NCI-H82 treated with DMSO at 0.1 percent for 48 hours (cell line): ENCODE data around the gene SCUBE1.

Source experiments
- DNase-seq: peaks from one replicate; lab custom pipeline; 2025; ENCODE audit not compliant: unreplicated experiment; lab: John Stamatoyannopoulos, UW

Gene SCUBE1

DNA sequence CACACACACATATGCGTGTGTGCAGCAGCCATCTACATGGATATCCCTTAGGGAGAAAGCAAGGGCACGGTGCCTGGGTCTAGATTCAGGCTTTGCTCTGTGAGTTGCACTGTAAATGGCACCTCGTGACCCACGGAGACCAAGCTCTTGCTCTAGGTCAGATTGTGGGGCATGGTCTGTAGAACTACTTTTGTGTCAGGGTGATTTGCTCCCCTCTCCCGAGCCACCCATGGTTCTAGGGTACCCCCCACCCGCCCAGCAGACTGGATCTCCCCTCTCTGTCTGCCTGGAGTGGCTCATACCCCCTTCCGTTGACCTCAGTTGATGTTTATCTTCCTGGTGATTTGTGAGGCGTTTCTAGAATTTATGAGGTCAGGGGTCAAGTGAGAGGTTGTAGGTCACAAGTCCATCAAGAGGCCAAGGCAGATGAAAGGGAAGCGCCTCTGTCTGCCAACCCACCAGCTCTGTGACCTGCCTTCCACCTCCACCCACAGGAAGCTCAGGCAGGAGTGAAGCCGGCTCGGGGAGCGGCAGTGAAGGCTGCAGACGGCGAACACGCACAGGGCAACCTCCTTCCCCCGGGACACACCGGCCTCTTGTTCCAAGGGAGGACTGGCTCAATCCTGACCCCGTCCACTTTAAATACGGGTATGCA lies 80.1 kb downstream of the SCUBE1 start:
- DNase-seq = no peak

DNA sequence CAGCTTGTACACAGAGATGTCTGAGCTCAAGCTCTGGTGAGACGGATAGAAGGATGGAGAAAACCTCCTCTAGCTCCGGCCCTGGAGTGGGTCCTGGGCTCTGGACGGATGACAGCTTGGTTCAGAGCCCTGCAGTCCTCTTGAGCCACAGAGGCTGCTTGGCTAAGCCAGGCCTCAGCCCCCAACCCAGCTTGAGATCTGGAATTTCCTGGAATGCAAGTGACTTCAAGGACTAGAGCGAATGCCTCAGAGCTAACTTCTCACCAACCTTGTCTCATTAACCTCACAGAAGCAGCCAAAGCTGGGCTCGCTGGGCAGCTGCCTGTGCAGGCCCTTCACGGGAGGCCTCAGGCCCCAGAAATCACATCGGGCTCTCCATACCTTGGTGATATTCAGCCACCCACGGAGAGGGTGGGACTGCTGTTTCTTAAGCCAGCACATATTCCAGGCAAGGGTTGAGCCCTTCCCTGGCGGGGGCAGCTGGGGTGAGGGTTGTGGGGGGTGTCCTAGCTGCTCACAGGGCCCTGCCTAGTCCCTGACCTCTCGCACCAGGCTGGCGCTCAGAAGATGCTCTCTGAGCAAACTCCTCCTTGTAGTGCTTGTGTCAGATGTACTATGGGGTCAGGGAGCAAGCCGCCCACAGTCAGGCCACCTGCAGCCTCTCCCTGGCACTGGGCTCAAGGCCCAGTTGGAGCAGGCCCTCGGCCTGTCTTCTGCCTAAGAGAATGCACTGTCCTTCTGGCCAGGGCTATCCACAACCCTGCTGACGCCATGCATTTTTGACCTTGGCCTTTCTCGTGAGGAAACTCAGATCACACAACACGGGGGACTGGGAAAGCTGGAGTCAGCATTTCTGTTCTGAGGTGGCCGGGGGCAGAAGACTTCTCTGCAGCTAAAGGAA lies 82.6 kb downstream of the SCUBE1 start:
- no peak for DNase-seq

GRCh38 chr22:43257961-43258360 lies 85.2 kb downstream of the SCUBE1 start:
- DNase-seq = no peak

- no peak for DNase-seq
These were observed 85.6 kb downstream of the SCUBE1 start for GRCh38 chr22:43257549-43257948.

DNA sequence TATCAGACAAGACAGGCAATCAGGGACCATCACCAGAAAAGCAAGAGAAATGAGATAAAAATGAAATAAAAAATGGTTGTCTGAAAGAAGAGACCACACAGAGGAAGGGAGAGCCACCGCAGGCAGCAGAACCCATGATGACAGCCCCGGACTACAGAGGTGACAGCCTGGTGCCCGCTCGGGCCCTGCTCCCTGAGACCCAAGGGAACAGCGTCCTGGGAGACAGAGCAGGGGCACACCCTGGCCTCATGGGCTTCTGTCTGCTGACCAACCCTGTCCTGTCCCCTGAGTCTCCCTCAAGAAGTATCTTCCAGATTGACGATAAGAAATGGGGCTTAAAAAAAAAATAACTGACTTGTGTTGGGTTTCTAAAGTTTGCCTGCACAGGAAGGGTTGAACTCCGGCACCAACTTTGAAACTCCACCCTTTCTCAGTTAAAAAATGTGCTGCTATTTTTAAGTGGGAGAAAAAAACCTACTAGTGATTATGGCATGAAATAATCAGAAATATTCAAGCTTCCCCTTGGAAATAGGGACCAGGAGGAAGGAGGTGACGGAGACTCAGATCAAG lies 86.1 kb downstream of the SCUBE1 start:
- DNase-seq = no peak

DNA sequence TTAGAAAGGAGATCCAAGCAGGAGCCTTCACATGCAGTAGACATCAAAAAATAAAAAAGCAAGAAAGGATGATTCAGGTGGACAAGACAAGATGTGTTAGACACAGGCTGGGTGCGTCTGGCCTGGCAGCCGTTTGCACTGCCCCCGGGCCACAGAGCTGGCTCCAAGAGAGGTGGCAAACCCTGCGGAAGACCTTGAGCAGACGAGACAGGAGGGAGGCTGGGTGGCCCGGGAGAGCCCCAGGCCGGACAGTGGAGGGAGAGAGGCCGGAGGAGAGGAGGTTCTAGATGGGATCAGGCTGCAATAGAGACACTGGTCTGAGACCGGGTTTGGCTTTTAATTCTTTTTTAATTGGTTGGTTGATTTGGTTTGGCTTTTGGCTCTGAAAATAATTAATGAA lies 86.6 kb downstream of the SCUBE1 start:
- no peak for DNase-seq

DNA sequence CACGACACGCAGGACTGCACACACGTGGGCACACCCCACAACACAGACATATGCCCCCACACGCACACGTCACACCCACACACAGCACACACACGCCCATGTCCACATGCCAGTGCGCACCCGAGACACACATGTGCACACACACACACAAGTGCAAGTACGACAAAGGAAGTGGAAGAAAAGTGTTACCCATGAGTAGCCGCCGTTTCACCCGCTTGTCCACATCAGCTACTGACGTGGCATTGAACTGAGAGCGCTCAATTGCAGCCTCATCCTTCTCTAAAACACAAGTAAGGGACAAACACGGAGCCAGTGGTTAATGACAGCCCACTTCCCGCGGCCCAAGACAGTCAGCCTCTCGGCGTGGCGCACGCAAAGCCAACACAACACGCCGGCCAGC lies 87.9 kb downstream of the SCUBE1 start:
- no peak for DNase-seq

GRCh38 chr22:43253839-43254238 lies 89.3 kb downstream of the SCUBE1 start:
- no peak for DNase-seq

GRCh38 chr22:43252319-43252718 lies 90.9 kb downstream of the SCUBE1 start:
- DNase-seq = no peak

DNA sequence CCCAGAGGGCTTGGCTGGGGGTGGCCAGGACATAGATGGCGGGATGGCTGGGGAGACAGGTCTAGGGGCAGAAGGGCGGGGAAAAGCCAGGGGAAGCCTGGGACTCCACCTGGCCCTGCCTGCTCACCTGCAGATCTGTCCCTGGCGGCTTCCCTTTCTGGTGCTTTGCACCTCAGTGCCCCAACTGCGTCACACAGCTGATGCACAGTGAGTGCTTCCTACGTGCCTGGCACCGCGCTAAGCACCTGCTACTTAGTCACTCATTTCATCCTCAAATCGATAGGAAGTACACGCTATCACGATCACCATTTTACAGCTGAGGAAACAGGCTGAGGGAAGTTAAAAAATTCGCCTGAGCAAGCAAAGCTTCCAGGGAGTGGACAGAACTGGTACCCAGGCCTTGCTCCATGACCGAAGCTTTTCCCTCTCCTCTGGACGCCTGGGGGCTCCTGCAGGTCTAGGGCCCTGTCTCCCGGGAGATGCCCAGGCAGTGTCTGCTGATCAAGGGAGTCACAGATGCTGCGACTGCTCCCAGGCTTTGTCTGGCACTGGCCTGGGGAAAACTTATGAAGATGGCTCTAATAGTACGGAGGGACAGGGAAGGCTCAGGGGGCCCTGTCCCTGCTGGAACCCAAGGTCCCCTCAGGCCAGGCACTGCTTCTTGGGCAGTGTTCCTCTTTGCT lies 93.2 kb downstream of the SCUBE1 start:
- no peak for DNase-seq

DNA sequence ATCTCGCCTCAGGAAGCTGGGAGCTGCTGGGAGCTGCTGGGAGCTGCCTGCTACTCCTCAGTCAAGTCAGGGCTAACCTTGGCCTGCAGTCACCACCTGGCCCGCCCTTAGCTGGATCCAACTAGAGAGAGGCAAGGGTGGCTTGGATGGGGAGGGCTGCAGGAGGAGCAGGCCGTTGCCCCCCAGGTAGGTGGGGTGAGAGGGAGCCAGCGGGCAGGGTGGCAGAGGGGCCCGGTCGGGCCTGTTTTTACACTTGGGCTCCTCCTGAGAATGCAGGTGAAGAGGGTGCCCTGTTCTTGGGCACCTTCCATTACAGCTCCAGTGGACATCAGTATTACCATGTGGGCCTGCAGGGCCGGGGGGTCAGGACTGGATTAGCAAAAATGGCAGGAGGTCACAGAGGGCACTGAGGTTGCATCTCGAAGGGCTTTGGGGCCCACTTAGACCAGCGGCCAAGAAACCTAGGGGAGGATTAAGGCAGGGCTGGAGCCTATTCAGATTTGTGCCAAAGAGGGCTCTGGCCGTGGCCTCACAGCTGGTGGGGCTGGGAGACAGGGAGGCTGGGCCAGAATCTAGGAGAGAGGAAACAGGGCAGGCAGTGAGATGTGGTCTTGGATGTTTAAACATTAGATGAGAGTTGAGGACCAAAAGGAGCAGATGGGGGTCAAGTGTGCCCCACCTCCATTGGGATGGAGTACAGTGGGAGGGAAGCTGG lies 95.5 kb downstream of the SCUBE1 start:
- DNase-seq = no peak

GRCh38 chr22:43246188-43246587 lies 97.0 kb downstream of the SCUBE1 start:
- DNase-seq = no peak

GRCh38 chr22:43245717-43246116 lies 97.5 kb downstream of the SCUBE1 start:
- DNase-seq = no peak

DNA sequence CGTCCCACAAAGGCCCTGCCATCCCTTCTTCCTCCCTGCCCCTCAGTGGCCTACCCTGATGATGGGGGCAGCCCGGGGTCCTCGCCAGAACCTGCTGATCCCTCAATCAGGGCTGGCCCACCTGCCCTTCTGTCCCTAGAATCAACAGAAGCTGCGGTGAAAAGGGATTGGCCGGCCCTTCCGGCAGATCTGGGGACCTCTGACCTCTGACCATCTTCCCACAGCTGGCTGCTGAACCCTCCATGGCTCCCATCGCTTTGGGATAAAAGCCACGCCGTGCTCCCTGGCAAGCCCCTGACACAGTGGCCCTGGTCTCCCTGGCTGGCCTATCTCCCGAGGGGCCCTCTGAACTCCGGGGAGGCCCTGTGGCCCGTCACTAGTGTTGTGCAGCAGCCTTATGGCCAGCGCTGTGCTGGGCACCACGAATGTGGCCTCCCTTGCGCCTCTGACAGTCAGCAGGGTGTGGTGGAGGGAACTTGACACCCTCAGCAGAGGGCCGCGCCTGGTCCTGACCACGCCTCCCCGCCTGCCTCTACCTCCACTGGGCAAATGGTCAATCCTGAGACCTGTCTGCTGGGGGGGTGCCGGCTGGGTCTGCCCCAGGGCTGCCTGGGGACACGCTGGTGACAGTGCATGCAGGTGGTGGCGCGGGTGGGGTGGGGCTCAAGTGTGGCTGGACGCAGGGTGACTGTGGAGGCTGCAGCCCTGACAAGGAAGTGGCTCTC lies 98.2 kb downstream of the SCUBE1 start:
- DNase-seq = no peak

- no peak for DNase-seq
These were observed 98.8 kb downstream of the SCUBE1 start for GRCh38 chr22:43244402-43244801.

DNA sequence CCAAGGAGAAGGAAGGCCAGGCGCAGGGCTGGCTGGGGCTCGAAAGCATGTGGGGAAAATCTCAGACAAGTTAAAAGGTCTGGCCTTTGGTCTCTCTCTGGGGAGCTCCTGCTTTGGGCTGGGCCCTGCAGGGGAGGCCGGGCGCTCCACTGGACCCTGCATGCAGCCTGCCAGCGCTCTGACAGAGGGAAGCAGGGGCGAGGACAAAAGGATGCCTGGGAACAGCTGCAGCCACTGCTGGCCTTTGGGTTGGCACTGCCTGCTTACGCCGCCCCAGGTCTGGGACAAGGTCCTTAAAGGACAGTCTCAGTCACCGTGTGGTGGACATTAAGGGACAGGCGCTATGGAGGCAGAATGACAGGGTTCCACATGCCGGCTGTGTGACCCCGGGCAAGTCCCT lies 99.8 kb downstream of the SCUBE1 start:
- no peak for DNase-seq

DNA sequence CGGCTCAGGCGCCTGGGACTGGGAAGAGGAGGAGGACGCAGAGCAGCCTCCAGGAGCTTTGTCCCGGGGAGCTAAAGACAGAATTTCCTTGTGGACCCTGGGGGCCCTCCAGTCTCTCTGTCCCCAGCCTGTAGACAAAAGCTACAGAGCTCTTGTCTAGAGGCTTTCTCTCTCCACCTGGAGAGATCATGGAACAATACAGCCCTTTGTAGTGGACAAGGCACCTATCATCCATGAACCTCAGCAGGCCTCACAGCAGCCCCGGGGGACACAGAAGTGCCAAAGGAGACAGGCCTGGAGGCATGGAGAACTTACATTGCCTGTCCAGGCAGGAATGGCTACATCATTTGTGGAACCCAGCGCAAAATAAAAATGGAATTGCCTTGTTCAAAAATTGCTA lies 100.5 kb downstream of the SCUBE1 start:
- no peak for DNase-seq

GRCh38 chr22:43241699-43242386 lies 101.3 kb downstream of the SCUBE1 start:
- DNase-seq = no peak

DNA sequence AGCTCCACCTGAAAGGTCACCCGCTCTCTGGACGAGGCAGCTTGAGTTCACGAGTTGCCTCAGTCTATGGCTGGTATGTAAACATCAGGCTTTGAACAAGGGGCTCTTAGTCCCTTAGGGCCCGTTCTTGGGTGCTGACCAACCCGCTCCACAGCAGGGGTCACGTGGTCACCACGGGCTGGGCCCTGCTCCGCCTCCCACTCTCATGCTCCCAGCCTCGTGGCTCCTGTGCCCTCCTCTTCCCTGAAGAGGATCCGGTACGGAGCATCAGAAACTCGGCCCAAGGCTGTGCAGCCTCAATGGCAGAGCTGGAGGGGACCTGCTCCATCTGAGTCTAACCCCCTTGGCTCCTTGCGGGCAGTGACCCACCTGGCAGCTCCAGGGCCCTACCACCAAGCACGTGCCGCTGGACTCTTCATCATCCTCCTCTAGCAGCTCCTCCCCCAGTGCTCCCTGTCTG lies 102.0 kb downstream of the SCUBE1 start:
- DNase-seq = no peak

DNA sequence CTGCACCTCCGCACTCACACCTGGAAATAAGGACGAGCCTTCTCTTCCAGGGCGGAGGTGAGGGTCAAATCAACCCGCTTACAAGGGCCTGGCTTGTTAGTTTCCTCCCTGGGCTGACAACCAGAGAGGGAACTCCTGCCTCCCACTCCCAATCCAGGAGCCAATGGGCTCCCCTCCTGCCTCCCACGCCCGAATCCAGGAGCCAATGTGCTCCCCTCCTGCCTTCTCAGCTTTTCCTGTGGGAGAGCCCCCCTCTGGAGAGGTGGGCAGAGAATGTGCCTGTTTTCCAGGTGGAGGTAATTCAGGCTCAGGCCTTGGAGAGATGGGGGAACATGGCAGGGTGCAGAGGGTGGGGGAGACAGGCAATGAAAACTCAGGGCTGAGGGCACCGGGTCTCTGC lies 102.6 kb downstream of the SCUBE1 start:
- no peak for DNase-seq
